Testis (tissue), 3 donors: Measurements from ENCODE around the gene PRKN. TPM values are rescaled to one million over a fixed set of nuclear protein-coding genes. Genes with fewer than 3 reads are reported as not detected.

Source experiments
- DNase-seq: peaks from one replicate; pipeline ENCODE4 v3.0.0-alpha.2; 2019
- H3K27ac ChIP-seq, 2 donors: fragments of 200-600 bp; sonication (generic); one replicate each; pipeline ENCODE4 v1.5.1; 2019
- H3K27me3 ChIP-seq: fragments of 200-600 bp; sonication (generic); one replicate; pipeline ENCODE4 v1.5.1; 2019
- H3K36me3 ChIP-seq: fragments of 200-600 bp; sonication (generic); one replicate; pipeline ENCODE4 v1.5.1; 2017; ENCODE audit warnings: low read depth; ENCODE audit errors: missing control alignments
- H3K4me1 ChIP-seq: fragments of 200-600 bp; sonication (generic); one replicate; pipeline ENCODE4 v1.5.1; 2019
- H3K4me3 ChIP-seq, 2 donors: fragments of 200-600 bp; sonication (generic); one replicate each; pipeline ENCODE4 v1.5.1; 2017 to 2019
- H3K9me3 ChIP-seq: fragments of 200-600 bp; sonication (generic); one replicate; pipeline ENCODE4 v1.5.1; 2017
- POLR2A ChIP-seq: fragments of 450-650 bp; IDR thresholded peaks from one replicate; pipeline ENCODE4 v1.6.1; 2017; ENCODE audit warnings: antibody characterized with exemption, mild to moderate bottlenecking, moderate library complexity
- WGBS, 2 donors: methylation state at CpG; one replicate each; pipeline ENCODE4 v1.1.5; 2018; 5-methylcytosine and 5-hydroxymethylcytosine counted together
- intact Hi-C: fragments of 100-400 bp; cut with DNase I; formaldehyde crosslinking; loops from one replicate; pipeline ENCODE4 v1.15.1; 2023; ENCODE audit warnings: low total_unique reads
- polyA plus RNA-seq: library from polyadenylated mRNA; stranded (reverse); fragments of 350-450 nt; fragmentation: Illumina TruSeq; extraction: RNeasy Lipid Tissue Mini Kit (QIAGEN cat#74804); gene quantifications from one replicate; pipeline ENCODE4 v1.2.3, GENCODE V29; 2014; ENCODE audit warnings: low read depth, low replicate concordance; ENCODE audit not compliant: insufficient read depth
- total RNA-seq, 2 donors: library from RNA; depleted of rRNA; stranded (reverse); fragments of >200 nt; gene quantifications; one replicate each; pipeline ENCODE4 v1.2.3, GENCODE V29; 2016
- TF ChIP-seq, protein P1 (sequence below), 3 experiments: fragments of 450-650 bp in 2 of 3; fragments of 200-600 bp in 1 of 3; sonication (generic) in 1 of 3; IDR thresholded peaks; one replicate each; pipeline ENCODE4 v1.5.1; 2016 to 2019; ENCODE audit warnings: antibody characterized with exemption in 3 of 3, mild to moderate bottlenecking in 2 of 3, moderate library complexity in 1 of 3

Gene PRKN
- total and polyA plus RNA-seq, 3 donors from 2014 or later, result 19.1 to 34.5 (median 28.8) TPM

DNA sequence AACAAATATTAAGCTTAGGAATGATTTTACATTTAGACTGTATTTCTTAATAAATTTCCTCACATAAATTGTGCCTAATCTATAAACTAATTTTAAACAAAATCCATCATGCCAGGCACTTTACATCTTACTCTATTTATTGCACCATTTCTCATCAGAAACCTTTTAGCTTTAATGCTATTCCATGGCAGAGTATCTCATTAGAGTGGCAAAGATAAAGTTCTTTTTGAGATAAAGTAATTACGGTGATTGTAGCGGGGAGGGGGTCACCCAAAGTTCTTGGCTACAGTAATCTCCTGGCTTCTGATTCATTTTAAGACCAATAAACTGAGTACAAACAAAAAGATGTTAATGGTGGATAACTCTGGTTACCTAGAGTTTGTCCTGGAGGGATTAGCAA is 532.1 kb downstream of the PRKN start:
- Histone ChIP-seq H3K4me1 (peaks cover 7% of the 10 kb centered on the region), H3K9me3 (no peaks in the 10 kb centered on the region), H3K27ac (no peak overlapping the region), H3K4me3 (no peak overlapping the region), H3K27me3 (no peaks in the 10 kb centered on the region), H3K36me3 (no peaks in the 10 kb centered on the region)
- WGBS, 2 donors, result 65 to 79% methylated on average over 2 of the region's 2 CpGs
- intact Hi-C loops, result no loop called here
- DNase-seq, result no peak
- no peak for TF ChIP-seq POLR2A
- TF ChIP-seq, protein P1, sequence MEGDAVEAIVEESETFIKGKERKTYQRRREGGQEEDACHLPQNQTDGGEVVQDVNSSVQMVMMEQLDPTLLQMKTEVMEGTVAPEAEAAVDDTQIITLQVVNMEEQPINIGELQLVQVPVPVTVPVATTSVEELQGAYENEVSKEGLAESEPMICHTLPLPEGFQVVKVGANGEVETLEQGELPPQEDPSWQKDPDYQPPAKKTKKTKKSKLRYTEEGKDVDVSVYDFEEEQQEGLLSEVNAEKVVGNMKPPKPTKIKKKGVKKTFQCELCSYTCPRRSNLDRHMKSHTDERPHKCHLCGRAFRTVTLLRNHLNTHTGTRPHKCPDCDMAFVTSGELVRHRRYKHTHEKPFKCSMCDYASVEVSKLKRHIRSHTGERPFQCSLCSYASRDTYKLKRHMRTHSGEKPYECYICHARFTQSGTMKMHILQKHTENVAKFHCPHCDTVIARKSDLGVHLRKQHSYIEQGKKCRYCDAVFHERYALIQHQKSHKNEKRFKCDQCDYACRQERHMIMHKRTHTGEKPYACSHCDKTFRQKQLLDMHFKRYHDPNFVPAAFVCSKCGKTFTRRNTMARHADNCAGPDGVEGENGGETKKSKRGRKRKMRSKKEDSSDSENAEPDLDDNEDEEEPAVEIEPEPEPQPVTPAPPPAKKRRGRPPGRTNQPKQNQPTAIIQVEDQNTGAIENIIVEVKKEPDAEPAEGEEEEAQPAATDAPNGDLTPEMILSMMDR (IDR thresholded peaks at IDR 0.05), result no peak

DNA sequence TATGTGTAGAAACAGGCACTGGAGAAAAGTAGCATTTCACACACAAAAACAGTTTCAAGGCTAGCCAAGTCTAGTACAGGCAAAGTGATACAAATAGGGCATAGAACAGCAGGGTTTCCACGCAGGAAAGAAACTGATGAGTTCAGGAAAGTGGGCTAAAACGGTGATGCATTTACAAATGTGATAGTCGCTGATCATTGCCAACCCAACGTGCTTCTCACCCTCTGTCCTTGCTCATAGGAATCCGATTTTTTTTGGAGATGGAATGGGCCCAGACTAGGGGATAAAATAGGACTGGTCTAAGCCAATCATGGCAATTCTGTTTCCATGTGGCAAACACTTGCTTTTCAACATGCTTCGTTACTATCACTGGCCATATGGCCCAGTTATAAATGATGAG is 536.6 kb downstream of the PRKN start:
- DNase-seq, result peak; percentile 25
- peak overlapping the region; percentile 46 to 50 for H3K27ac ChIP-seq
- no peaks in the 10 kb centered on the region for H3K9me3 ChIP-seq
- H3K36me3 ChIP-seq, result no peaks in the 10 kb centered on the region
- no peak overlapping the region for H3K4me3 ChIP-seq
- H3K4me1 ChIP-seq, result peaks cover 10% of the 10 kb centered on the region
- TF ChIP-seq, protein P1 (IDR thresholded peaks at IDR 0.05), result no peak
- TF ChIP-seq POLR2A, result no peak
- intact Hi-C loops, result no loop called here
- WGBS, 2 donors, result 65 to 83% methylated on average over 6 of the region's 6 CpGs
- H3K27me3 ChIP-seq, result no peaks in the 10 kb centered on the region

DNA sequence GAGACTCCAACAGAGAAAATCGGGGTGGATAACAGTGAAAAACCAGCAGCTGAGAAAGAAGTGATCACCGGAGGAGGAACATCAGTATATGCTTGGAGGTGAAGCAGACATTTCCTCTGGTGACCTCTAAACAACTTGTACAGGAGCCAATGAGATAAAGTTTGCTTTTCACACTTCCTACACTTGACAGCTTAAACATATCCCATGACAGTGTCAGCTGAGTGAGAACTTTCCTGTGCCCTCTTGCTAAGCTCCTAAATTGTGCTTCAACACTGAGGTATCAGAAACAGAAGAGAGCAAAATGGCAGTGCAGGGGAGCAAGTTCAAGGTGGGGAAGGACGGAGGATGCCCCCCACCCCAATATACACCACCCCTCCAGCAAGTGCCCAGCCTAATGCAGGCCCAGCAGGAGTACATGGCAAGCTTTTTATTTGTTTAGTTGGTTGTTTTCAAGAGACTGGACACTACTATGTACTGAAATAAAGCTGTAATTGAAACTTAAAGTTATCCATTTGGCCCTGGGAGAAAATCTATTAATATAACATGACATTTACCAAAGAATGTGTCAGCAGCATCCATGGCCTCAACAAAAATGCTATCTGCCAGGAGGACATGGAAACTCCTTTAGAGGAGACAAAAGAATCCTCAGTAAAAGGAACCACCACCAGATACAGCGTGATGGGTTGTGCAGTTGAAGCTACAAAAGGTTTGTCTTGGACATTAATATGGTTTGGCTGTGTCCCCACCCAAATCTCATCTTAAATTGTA is 540.2 kb downstream of the PRKN start:
- Histone ChIP-seq H3K27me3 (no peaks in the 10 kb centered on the region), H3K9me3 (no peaks in the 10 kb centered on the region), H3K36me3 (no peaks in the 10 kb centered on the region), H3K4me1 (peaks cover 10% of the 10 kb centered on the region), H3K4me3 (no peak overlapping the region), H3K27ac (no peak overlapping the region)
- DNase-seq, result no peak
- intact Hi-C loops, result no loop called here
- 89 to 92% methylated on average over 4 of the region's 4 CpGs for WGBS, 2 donors
- TF ChIP-seq, protein P1 (IDR thresholded peaks at IDR 0.05), result no peak
- no peak for TF ChIP-seq POLR2A

DNA sequence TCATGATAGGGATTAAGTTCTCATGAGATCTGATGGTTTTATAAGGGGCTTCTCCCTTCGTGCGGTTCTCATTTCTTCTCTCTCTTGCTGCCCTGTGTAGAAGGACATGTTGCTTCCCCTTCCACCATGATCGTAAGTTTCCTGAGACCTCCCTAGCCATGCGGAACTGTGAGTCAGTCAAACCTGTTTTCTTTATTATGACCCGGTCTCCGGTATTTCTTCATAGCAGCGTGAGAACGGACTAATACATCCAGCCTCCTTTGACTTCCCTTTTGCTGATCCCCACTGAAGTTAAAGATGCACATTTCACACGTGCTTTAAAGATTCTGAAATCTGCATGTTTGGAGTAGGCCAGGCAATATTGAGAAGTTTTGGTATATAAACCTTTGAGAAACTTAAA is 543.1 kb downstream of the PRKN start:
- no peak for TF ChIP-seq POLR2A
- TF ChIP-seq, protein P1 (IDR thresholded peaks at IDR 0.05), result no peak
- Histone ChIP-seq H3K4me3 (no peak overlapping the region), H3K27me3 (no peaks in the 10 kb centered on the region), H3K36me3 (no peaks in the 10 kb centered on the region), H3K4me1 (peaks cover 1% of the 10 kb centered on the region), H3K9me3 (no peaks in the 10 kb centered on the region), H3K27ac (no peak overlapping the region)
- DNase-seq, result no peak
- 86 to 92% methylated on average over 9 of the region's 9 CpGs for WGBS, 2 donors
- intact Hi-C loops, result no loop called here
